ENCODE measurements around the gene CEP55. TPM values are rescaled to one million over a fixed set of nuclear protein-coding genes. Genes with fewer than 3 reads are reported as not detected.

CEP55 gene
- total RNA-seq, 1 donor from 2014 or later = 3.7 TPM

DNA sequence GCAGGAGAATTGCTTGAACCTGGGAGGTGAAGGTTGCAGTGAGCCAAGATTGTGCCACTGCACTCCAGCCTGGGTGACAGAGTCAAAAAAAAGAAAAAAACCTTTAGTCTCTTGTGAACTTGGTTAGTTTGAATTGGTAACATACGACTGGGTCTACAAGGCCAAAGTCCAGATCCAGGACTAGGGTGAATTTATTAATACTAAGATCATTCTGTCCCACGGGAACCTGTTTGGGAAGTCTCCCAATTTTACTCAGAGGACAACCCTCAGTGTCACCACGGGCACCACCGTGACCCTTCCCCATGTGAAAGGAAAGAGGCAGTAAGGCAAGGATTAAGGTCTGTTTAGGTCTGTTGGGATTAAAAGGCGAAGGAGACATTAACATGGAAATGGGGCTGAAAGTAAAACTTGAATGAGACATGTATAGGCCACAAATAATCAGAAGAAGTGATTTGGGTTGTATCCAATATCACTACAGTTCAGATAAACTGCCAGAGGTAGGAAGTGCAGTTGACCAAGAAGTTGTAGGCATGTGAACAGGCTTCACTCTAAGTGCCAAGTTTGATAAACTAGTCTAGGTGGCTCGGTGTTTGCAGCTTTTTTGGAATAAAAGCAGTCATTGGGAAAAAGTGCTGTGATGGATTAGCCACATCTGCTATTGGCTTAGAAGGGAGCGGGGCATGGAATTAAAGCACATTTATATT lies 45.0 kb upstream of the CEP55 start:
- H3K27me3 Mint-ChIP-seq (ENCODE audit: low read depth, unreplicated experiment) = no peaks in the 10 kb centered on the region
- Histone ChIP-seq H3K79me2 (ENCODE audit: insufficient read depth, low read length) (peaks cover 81% of the 10 kb centered on the region), H3K4me3 (ENCODE audit: insufficient read depth, low read depth, low read length) (no peak overlapping the region), H4K20me1 (ENCODE audit: insufficient read depth, low read length) (peaks cover under 1% of the 10 kb centered on the region), H3K9me3 (ENCODE audit: insufficient read depth, low read depth, low read length) (no peaks in the 10 kb centered on the region), H3K4me1 (ENCODE audit: insufficient read depth, low read length) (peaks cover 16% of the 10 kb centered on the region), H3K36me3 (ENCODE audit: insufficient read depth, low read length) (peaks cover 53% of the 10 kb centered on the region), H3K4me2 (ENCODE audit: low read length) (no peak overlapping the region), H2AFZ (ENCODE audit: low read depth, low read length) (no peak overlapping the region), H3K27ac (ENCODE audit: low read depth, low read length) (no peak overlapping the region), H3K9ac (ENCODE audit: low read length) (no peak overlapping the region), H3K27me3 (ENCODE audit: insufficient read depth, low read length) (no peaks in the 10 kb centered on the region)
- H3K9me3 Mint-ChIP-seq (ENCODE audit: unreplicated experiment) = no peaks in the 10 kb centered on the region
- DNase-seq (ENCODE audit: low read depth) (no peak), FAIRE-seq (no peak)
- no peak for TF ChIP-seq CTCF (IDR thresholded peaks at IDR 0.05; ENCODE audit: insufficient read depth, low read depth, low read length)
- peaks cover 23% of the 10 kb centered on the region for H3K4me1 Mint-ChIP-seq (ENCODE audit: low read depth, unreplicated experiment)
- H3K4me3 Mint-ChIP-seq (ENCODE audit: unreplicated experiment) = no peak overlapping the region
- peak overlapping the region; percentile 60 for H3K27ac Mint-ChIP-seq (ENCODE audit: unreplicated experiment)
- H3K36me3 Mint-ChIP-seq (ENCODE audit: low read depth, unreplicated experiment) = peaks cover 36% of the 10 kb centered on the region

DNA sequence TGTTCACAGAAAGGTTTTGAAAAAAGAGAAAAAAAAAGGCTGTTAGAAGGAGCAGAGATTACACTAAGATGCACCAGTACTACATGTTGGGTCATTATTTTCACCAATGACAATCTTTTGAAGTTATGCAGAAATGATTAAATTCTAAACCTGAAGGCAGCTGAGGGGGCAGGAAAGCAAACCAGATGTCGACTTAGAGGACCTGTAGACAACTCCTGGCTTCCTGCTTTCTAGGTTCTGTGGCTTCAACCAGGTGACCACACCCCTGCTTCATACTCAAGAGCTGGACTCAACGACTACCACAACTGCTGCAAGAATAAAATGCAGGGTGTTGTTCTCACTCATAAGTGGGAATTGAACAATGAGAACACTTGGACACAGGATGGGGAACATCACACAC lies 44.3 kb upstream of the CEP55 start:
- H3K9me3 Mint-ChIP-seq (ENCODE audit: unreplicated experiment) = no peaks in the 10 kb centered on the region
- Histone ChIP-seq H3K4me3 (ENCODE audit: insufficient read depth, low read depth, low read length) (no peak overlapping the region), H3K9me3 (ENCODE audit: insufficient read depth, low read depth, low read length) (no peaks in the 10 kb centered on the region), H3K4me2 (ENCODE audit: low read length) (no peak overlapping the region), H3K9ac (ENCODE audit: low read length) (no peak overlapping the region), H2AFZ (ENCODE audit: low read depth, low read length) (no peak overlapping the region), H3K4me1 (ENCODE audit: insufficient read depth, low read length) (peaks cover 16% of the 10 kb centered on the region), H3K36me3 (ENCODE audit: insufficient read depth, low read length) (peaks cover 53% of the 10 kb centered on the region), H3K27me3 (ENCODE audit: insufficient read depth, low read length) (no peaks in the 10 kb centered on the region), H3K79me2 (ENCODE audit: insufficient read depth, low read length) (peaks cover 81% of the 10 kb centered on the region), H3K27ac (ENCODE audit: low read depth, low read length) (no peak overlapping the region), H4K20me1 (ENCODE audit: insufficient read depth, low read length) (no peaks in the 10 kb centered on the region)
- no peak for DNase-seq (ENCODE audit: low read depth)
- peaks cover 29% of the 10 kb centered on the region for H3K4me1 Mint-ChIP-seq (ENCODE audit: low read depth, unreplicated experiment)
- peak overlapping the region; percentile 60 for H3K27ac Mint-ChIP-seq (ENCODE audit: unreplicated experiment)
- no peak for TF ChIP-seq CTCF (IDR thresholded peaks at IDR 0.05; ENCODE audit: insufficient read depth, low read depth, low read length)
- TF ChIP-seq EZH2 (IDR thresholded peaks at IDR 0.05; ENCODE audit: insufficient read depth, low read length) = no peak
- FAIRE-seq = no peak
- H3K27me3 Mint-ChIP-seq (ENCODE audit: low read depth, unreplicated experiment) = no peaks in the 10 kb centered on the region
- H3K4me3 Mint-ChIP-seq (ENCODE audit: unreplicated experiment) = no peak overlapping the region
- H3K36me3 Mint-ChIP-seq (ENCODE audit: low read depth, unreplicated experiment) = peaks cover 38% of the 10 kb centered on the region

DNA sequence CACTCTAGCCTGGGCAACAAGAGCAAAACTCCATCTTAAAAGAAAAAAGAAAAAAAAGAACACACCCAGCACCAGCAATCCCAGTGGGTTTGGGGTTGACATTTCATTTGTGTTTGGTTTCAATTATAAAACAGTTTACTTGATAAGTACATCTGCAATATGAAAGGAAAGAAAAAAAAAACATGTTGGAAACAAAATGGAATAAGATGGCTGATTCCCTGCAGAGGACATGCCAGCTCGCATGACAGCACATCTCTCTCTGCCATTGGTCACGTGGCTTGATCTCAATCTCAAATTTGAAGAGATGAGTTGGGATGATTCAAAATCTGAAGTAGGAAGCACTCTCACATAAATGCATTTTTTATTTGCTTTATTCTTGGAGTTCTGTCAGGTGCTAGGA lies 42.3 kb upstream of the CEP55 start:
- H3K36me3 Mint-ChIP-seq (ENCODE audit: low read depth, unreplicated experiment) = peaks cover 36% of the 10 kb centered on the region
- no peak for FAIRE-seq
- H3K36me3 ChIP-seq (ENCODE audit: insufficient read depth, low read length) = peaks cover 46% of the 10 kb centered on the region

More for the DNA sequence above, 42.3 kb upstream of the CEP55 start:
- Histone ChIP-seq H3K27ac (ENCODE audit: low read depth, low read length) (no peak overlapping the region), H3K9me3 (ENCODE audit: insufficient read depth, low read depth, low read length) (no peaks in the 10 kb centered on the region), H3K4me3 (ENCODE audit: insufficient read depth, low read depth, low read length) (no peak overlapping the region), H3K27me3 (ENCODE audit: insufficient read depth, low read length) (no peaks in the 10 kb centered on the region), H3K4me1 (ENCODE audit: insufficient read depth, low read length) (peaks cover 28% of the 10 kb centered on the region), H3K4me2 (ENCODE audit: low read length) (no peak overlapping the region), H4K20me1 (ENCODE audit: insufficient read depth, low read length) (no peaks in the 10 kb centered on the region), H3K9ac (ENCODE audit: low read length) (no peak overlapping the region), H3K79me2 (ENCODE audit: insufficient read depth, low read length) (peaks cover 74% of the 10 kb centered on the region), H2AFZ (ENCODE audit: low read depth, low read length) (no peak overlapping the region)
- DNase-seq (ENCODE audit: low read depth) = no peak
- H3K27ac Mint-ChIP-seq (ENCODE audit: unreplicated experiment) = no peak overlapping the region
- H3K4me1 Mint-ChIP-seq (ENCODE audit: low read depth, unreplicated experiment) = peaks cover 32% of the 10 kb centered on the region
- no peaks in the 10 kb centered on the region for H3K27me3 Mint-ChIP-seq (ENCODE audit: low read depth, unreplicated experiment)
- H3K9me3 Mint-ChIP-seq (ENCODE audit: unreplicated experiment) = no peaks in the 10 kb centered on the region
- no peak overlapping the region for H3K4me3 Mint-ChIP-seq (ENCODE audit: unreplicated experiment)
- TF ChIP-seq EZH2 (IDR thresholded peaks at IDR 0.05; ENCODE audit: insufficient read depth, low read length) (no peak), CTCF (IDR thresholded peaks at IDR 0.05; ENCODE audit: insufficient read depth, low read depth, low read length) (no peak)

Measured in astrocyte (in vitro differentiated cells and primary cell).